DMS153 treated with DMSO at 0.1 percent for 48 hours (cell line): ENCODE measurements around the gene LASP1NB.
"Not testable (repeated sequence)": the region's sequence is repeated elsewhere in the genome, so short reads cannot be mapped to it uniquely, and the experiment has no call there.

Experiments
- DNase-seq: peaks from one replicate; lab custom pipeline; 2025; ENCODE audit not compliant: unreplicated experiment; lab: John Stamatoyannopoulos, UW

Gene LASP1NB

DNA sequence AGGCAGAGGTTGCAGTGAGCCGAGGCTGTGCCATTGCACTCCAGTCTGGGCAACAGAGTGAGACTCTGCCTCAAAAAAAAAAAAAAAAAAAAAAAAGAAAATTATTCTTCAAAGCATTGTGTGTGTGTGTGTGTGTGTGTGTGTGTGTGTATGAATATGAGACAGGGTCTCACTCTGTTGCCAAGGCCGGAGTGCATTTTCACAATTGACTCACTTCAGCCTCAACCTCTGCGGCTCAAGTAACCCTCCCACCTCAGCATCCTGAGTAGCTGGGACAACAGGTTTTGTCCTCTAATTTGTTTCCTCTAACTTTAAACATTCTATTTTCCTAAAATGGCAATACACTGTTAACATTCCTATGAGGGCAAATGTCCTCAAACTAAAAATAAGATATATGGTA is 34.1 kb downstream of the LASP1NB start:
- no peak for DNase-seq

DNA sequence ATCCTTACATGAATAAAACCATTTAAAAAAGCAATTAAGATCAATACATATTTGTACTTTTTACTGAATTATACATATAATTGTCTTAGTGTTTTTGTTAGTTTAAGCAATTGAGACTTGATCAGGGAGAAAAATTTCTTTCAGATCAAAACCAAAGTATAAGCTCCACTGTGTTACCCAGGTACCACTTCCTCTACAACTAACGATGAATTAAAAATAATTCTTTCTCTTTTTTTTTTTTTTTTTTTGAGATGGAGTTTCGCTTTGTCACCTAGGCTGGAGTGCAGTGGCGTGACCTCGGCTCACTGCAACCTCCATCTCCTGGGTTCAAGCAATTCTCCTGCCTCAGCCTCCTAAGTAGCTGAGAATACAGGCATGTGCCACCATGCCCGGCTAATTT is 35.0 kb downstream of the LASP1NB start:
- DNase-seq, result no peak

DNA sequence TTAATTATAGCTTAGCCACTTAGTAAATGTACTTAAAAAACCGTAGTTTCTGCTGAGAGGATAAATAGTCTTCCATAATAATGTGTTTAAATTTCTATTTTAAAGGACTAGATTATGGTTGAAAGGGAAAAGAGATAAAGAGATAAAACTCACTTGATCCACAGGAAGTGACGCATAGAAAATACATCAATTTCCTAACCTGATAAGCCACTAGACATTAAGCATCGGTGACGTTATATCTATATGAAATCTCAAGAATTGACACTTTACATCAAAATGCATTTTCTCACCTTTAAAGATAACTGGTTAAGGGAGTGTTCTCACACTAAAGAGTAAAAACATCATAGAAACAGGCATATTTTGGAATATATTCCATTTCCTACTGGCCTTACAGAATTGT is 36.0 kb downstream of the LASP1NB start:
- DNase-seq, result no peak

- no peak for DNase-seq
Measured at GRCh38 chr17:38967290-38967738, 41.9 kb downstream of the LASP1NB start, which contains the start of gene FBXO47. FBXO47 (minus strand) TSS chr17:38967403; CDS start chr17:38963025, 4,378 bp downstream.

GRCh38 chr17:38969281-38969680 is 43.9 kb downstream of the LASP1NB start:
- DNase-seq, result no peak

GRCh38 chr17:38970128-38970527 is 44.7 kb downstream of the LASP1NB start:
- no peak for DNase-seq

DNA sequence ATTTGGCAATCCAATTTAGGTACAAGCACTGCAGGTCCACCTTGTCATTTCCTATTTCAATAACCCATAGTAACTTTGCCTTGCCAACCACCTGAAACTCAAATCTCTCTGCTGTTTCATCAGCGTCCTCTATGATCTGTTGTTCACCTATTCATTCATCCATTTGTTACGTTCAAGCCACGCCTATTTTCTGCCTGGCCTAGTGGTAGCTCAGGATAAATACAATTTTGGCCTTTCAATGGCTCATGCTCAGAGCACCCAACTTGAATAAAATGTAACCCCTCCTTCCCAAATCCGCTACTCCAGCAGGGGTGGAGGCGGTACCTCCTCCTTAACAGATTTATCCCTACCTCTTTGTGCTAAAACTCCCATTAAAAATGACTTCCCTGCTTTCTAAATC is 45.4 kb downstream of the LASP1NB start:
- no peak for DNase-seq

DNA sequence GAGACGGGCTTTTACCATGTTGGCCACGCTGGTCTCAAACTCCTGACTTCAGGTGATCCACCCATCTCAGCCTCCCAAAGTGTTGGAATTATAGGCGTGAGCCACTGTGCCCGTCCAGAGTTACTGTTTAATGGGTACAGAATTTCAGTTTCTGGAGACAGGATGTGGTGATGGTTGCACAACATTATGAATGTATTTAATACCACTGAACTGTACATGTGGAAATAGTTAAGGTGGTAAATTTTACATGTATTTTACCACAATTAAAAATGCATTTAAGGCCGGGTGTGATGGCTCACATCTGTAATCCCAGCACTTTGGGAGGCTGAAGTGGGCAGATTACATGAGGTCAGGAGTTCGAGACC is 50.8 kb downstream of the LASP1NB start:
- DNase-seq, result not testable (repeated sequence)

GRCh38 chr17:38978180-38978579 is 52.8 kb downstream of the LASP1NB start:
- no peak for DNase-seq
